Ovary (tissue), 9 donors: ENCODE data around the gene CDK19. TPM values are rescaled to one million over a fixed set of nuclear protein-coding genes. Genes with fewer than 3 reads are reported as not detected.

Experiments
- DNase-seq, 5 donors: peaks; one replicate each; pipeline ENCODE4 v3.0.0-alpha.2; 2019 to 2020
- H3K27ac ChIP-seq, 2 donors: fragments of 200-600 bp; one replicate each; pipeline versions ENCODE4 v1.5.1 to v1.8.0; 2019 to 2022
- H3K27me3 ChIP-seq: fragments of 200-600 bp; one replicate; pipeline ENCODE4 v1.8.0; 2022
- H3K36me3 ChIP-seq: fragments of 200-600 bp; sonication (generic); one replicate; pipeline ENCODE4 v1.5.1; 2019
- H3K4me1 ChIP-seq: one replicate; pipeline ENCODE4 v1.8.1; 2013; ENCODE audit warnings: mild to moderate bottlenecking, moderate library complexity; ENCODE audit not compliant: insufficient read depth
- H3K4me3 ChIP-seq: fragments of 200-600 bp; sonication (generic); one replicate; pipeline ENCODE4 v1.5.1; 2017
- H3K9me3 ChIP-seq, 2 donors: fragments of 200-600 bp in 1 of 2; sonication (generic) in 1 of 2; one replicate each; pipeline versions ENCODE4 v1.5.1 to v1.8.1; 2013 to 2019; ENCODE audit warnings: mild to moderate bottlenecking in 1 of 2, moderate library complexity in 1 of 2
- EP300 ChIP-seq: sonication (generic); formaldehyde crosslinking; IDR thresholded peaks from one replicate; pipeline ENCODE4 v1.6.1; 2017; ENCODE audit warnings: antibody characterized with exemption
- POLR2A ChIP-seq: fragments of 450-650 bp; IDR thresholded peaks from one replicate; pipeline ENCODE4 v1.6.1; 2017; ENCODE audit warnings: antibody characterized with exemption, mild to moderate bottlenecking, moderate library complexity
- WGBS, 3 donors: extraction: QIAGEN DNeasy Blood & Tissue Kit in 1 of 3; methylation state at CpG; one replicate each; pipeline versions ENCODE4 v1.1.5 to v1.1.7; 2013 to 2017; 5-methylcytosine and 5-hydroxymethylcytosine counted together
- intact Hi-C, 4 donors: fragments of 100-400 bp; cut with DNase I; formaldehyde crosslinking; loops; one replicate each; pipeline versions ENCODE4 v1.11.0 to v1.15.1; 2022 to 2023
- polyA plus RNA-seq, 2 donors: library from polyadenylated mRNA; stranded (reverse); fragments of 200-250 nt in 1 of 2; fragments of 350-450 nt in 1 of 2; fragmentation: Illumina TruSeq in 1 of 2; extraction: RNeasy Lipid Tissue Mini Kit (QIAGEN cat#74804) in 1 of 2; gene quantifications; one replicate each; pipeline ENCODE4 v1.2.3, GENCODE V29; 2013 to 2014
- total RNA-seq, 7 donors: library from RNA; depleted of rRNA in 2 of 7; stranded (reverse); fragments of >200 nt in 2 of 7; fragmentation: NEBNext Ultra II Directional in 3 of 7; extraction: Animal tissue kit (Norgen Biotek cat#: 25700) in 3 of 7; gene quantifications; one replicate each; pipeline versions ENCODE4 v1.1.0 to v1.2.4, GENCODE V29; 2016 to 2023
- TF ChIP-seq, protein P1 (sequence below), 3 donors: fragments of 450-650 bp in 2 of 3; fragments of 200-600 bp in 1 of 3; IDR thresholded peaks; one replicate each; pipeline versions ENCODE4 v1.5.1 to v1.8.0; 2016 to 2022; ENCODE audit warnings: antibody characterized with exemption in 3 of 3, mild to moderate bottlenecking in 1 of 3
- donor health status: DM: no; HTN: no; CAD: no; lungs with moderate emphysema.
- donor health status: DM: no; HTN: no; CAD: no.
- donor health status: Bipolar disorder and iron deficiency.
- donor health status: DM: yes; HTN: yes; CAD: no.
- donor health status: DM: no; HTN: no; CAD: no.
- donor health status: DM: yes; HTN: yes; CAD: no.

The CDK19 gene
- total and polyA plus RNA-seq, 9 donors: 9.8 to 20.8 (median 16.7) TPM

GRCh38 chr6:110786696-110787095 lies 28.6 kb downstream of the CDK19 start:
- intact Hi-C loops: no loop called here
- H3K4me1 ChIP-seq: peaks cover 1% of the 10 kb centered on the region
- TF ChIP-seq EP300: no peak
- TF ChIP-seq, protein P1, sequence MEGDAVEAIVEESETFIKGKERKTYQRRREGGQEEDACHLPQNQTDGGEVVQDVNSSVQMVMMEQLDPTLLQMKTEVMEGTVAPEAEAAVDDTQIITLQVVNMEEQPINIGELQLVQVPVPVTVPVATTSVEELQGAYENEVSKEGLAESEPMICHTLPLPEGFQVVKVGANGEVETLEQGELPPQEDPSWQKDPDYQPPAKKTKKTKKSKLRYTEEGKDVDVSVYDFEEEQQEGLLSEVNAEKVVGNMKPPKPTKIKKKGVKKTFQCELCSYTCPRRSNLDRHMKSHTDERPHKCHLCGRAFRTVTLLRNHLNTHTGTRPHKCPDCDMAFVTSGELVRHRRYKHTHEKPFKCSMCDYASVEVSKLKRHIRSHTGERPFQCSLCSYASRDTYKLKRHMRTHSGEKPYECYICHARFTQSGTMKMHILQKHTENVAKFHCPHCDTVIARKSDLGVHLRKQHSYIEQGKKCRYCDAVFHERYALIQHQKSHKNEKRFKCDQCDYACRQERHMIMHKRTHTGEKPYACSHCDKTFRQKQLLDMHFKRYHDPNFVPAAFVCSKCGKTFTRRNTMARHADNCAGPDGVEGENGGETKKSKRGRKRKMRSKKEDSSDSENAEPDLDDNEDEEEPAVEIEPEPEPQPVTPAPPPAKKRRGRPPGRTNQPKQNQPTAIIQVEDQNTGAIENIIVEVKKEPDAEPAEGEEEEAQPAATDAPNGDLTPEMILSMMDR (IDR thresholded peaks at IDR 0.05): no peak
- no peak for TF ChIP-seq POLR2A
- no peaks in the 10 kb centered on the region for H3K27me3 ChIP-seq
- no peak for DNase-seq
- H3K4me3 ChIP-seq: no peak overlapping the region
- no peak overlapping the region for H3K27ac ChIP-seq
- no peaks in the 10 kb centered on the region for H3K9me3 ChIP-seq
- no peaks in the 10 kb centered on the region for H3K36me3 ChIP-seq
- WGBS, 3 donors: 90 to 93% (median 92%) methylated on average over 1 of the region's 1 CpG

DNA sequence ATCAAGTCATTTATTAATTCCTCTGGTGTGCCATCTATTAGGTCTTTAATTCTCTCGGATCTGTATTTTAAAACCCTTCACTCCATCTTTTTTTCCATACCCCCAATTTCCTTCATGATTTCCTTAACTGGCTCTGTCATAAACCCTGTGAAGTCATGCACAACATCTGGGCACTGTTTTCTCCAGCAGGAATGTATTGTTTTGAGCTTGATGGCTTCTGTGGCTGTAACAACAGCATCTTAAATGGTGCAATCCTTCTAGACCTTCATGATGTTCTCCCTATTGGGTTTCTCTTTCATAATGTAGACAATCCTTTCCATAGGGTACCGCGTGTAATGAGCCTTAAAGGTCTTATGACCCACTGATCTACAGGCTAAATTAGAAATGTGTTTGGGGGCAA lies 29.0 kb downstream of the CDK19 start:
- intact Hi-C loops: no loop called here
- no peak overlapping the region for H3K4me3 ChIP-seq
- no peak for DNase-seq
- WGBS, 3 donors: 95 to 99% (median 98%) methylated on average over 3 of the region's 3 CpGs
- H3K4me1 ChIP-seq: peaks cover 1% of the 10 kb centered on the region
- H3K9me3 ChIP-seq: no peaks in the 10 kb centered on the region
- no peaks in the 10 kb centered on the region for H3K36me3 ChIP-seq
- TF ChIP-seq, protein P1 (IDR thresholded peaks at IDR 0.05): no peak
- no peak for TF ChIP-seq POLR2A
- TF ChIP-seq EP300: no peak
- no peaks in the 10 kb centered on the region for H3K27me3 ChIP-seq
- H3K27ac ChIP-seq: no peak overlapping the region

- no peak for DNase-seq
- whole genome bisulfite sequencing, 3 donors: 83 to 89% (median 87%) methylated on average over 1 of the region's 1 CpG
- no peak for TF ChIP-seq EP300
- TF ChIP-seq, protein P1 (IDR thresholded peaks at IDR 0.05): no peak
- no peak for TF ChIP-seq POLR2A
- Histone ChIP-seq H3K4me1 (peaks cover 1% of the 10 kb centered on the region), H3K9me3 (no peaks in the 10 kb centered on the region), H3K4me3 (no peak overlapping the region), H3K27ac (no peak overlapping the region), H3K27me3 (no peaks in the 10 kb centered on the region), H3K36me3 (no peaks in the 10 kb centered on the region)
- intact Hi-C loops: loop anchor here in 1 of 4 donors (5.0 kb wide), 1 partner anchor 347 kb away; no protein-coding TSS in a partner anchor
These were observed 30.7 kb downstream of the CDK19 start for GRCh38 chr6:110784610-110784979.

DNA sequence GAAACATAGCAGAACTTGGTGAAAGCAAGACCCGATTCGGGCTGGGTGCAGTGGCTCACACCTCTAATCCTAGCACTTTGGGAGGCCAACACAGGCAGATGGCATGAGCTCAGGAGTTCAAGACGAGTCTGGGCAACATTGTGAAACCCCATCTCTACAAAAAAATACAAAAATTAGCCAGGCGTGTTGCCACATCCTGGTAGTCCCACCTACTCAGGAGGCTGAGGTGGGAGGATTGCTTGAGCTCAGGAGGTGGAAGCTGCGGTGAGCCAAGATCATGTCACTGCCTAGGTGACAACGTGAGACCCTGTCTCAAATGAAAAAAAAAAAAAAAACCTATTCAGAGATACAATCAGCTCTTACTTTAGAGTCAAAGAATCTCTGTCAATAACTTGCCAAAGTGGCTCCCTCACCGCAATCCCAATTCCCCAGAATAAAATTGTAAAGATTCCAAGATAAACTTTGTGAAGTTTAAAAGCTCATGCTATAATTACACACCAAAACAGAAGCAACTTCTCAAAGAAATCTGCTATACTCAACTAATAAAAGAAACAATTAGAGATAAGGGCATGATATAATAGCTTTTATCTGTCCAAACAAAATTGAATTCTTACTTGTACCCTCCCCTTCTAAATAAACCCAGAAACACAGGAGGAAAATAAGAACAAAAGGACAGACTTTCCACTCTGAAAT lies 33.6 kb downstream of the CDK19 start:
- intact Hi-C loops: loop anchor here in 1 of 4 donors (5.0 kb wide), 1 partner anchor 344 kb away; no protein-coding TSS in a partner anchor

More for the DNA sequence above, 33.6 kb downstream of the CDK19 start:
- no peak for DNase-seq
- no peaks in the 10 kb centered on the region for H3K36me3 ChIP-seq
- no peak overlapping the region for H3K27ac ChIP-seq
- no peaks in the 10 kb centered on the region for H3K27me3 ChIP-seq
- 71 to 79% (median 75%) methylated on average over 7 of the region's 7 CpGs for WGBS, 3 donors
- no peak overlapping the region for H3K4me3 ChIP-seq
- TF ChIP-seq, protein P1 (IDR thresholded peaks at IDR 0.05): no peak
- no peak for TF ChIP-seq EP300
- no peak for TF ChIP-seq POLR2A
- no peaks in the 10 kb centered on the region for H3K9me3 ChIP-seq
- peaks cover 1% of the 10 kb centered on the region for H3K4me1 ChIP-seq
